ENCODE data around the gene PLA2G6. TPM values are rescaled to one million over a fixed set of nuclear protein-coding genes. Genes with fewer than 3 reads are reported as not detected.

PLA2G6 gene
- total RNA-seq, 1 experiment from 2014 or later = 24.1 TPM

GRCh38 chr22:38138961-38139360 lies 42.7 kb downstream of the PLA2G6 start:
- Histone ChIP-seq H3K4me1 (ENCODE audit: insufficient read depth, low read length) (no peaks in the 10 kb centered on the region), H3K14ac (ENCODE audit: insufficient read depth, low read length) (no peak overlapping the region), H4K8ac (replicated peaks; ENCODE audit: insufficient read length, low read depth, low read length) (no peak overlapping the region), H3K27me3 (ENCODE audit: insufficient read depth, low read length) (no peaks in the 10 kb centered on the region), H3K79me2 (ENCODE audit: insufficient read depth, low read length) (no peaks in the 10 kb centered on the region), H2BK20ac (ENCODE audit: low read depth, low read length, poor library complexity, severe bottlenecking) (no peak overlapping the region), H3K18ac (ENCODE audit: insufficient read length, low read depth, low read length) (no peak overlapping the region), H2BK5ac (ENCODE audit: insufficient read length, low read length) (no peak overlapping the region), H3K23ac (ENCODE audit: insufficient read length, low read depth, low read length) (no peak overlapping the region), H3K56ac (ENCODE audit: insufficient read length, low read depth, low read length) (no peak overlapping the region), H2BK12ac (ENCODE audit: insufficient read length, low read depth, low read length) (no peak overlapping the region), H2AFZ (ENCODE audit: low read length) (no peak overlapping the region), H4K91ac (ENCODE audit: insufficient read length, low read depth, low read length) (no peak overlapping the region), H3K4ac (ENCODE audit: low read depth, low read length) (no peak overlapping the region), H4K20me1 (ENCODE audit: control insufficient read depth, insufficient read depth, insufficient read length) (no peaks in the 10 kb centered on the region), H3K4me2 (ENCODE audit: insufficient read depth, insufficient read length, low read length) (no peak overlapping the region), H3K27ac (ENCODE audit: insufficient read length, low read depth, low read length) (no peak overlapping the region), H2BK15ac (ENCODE audit: low read depth, low read length) (no peak overlapping the region), H3K9me3 (ENCODE audit: control insufficient read depth, low read depth, low read length) (no peaks in the 10 kb centered on the region), H3K23me2 (ENCODE audit: insufficient read length, low read depth, low read length, poor library complexity, severe bottlenecking) (no peaks in the 10 kb centered on the region), H2AK5ac (ENCODE audit: insufficient read length, low read length) (no peak overlapping the region), H2BK120ac (ENCODE audit: low read depth, low read length, poor library complexity, severe bottlenecking) (no peak overlapping the region), H4K5ac (ENCODE audit: insufficient read length, low read depth, low read length) (no peak overlapping the region), H3T11ph (ENCODE audit: low read length) (no peak overlapping the region), H3K79me1 (ENCODE audit: insufficient read depth, low read depth, low read length, poor library complexity, severe bottlenecking) (no peaks in the 10 kb centered on the region), H3K9ac (ENCODE audit: extremely low read depth, insufficient read length, low read length) (no peak overlapping the region)
- WGBS (ENCODE audit: extremely low coverage, insufficient read length, low lambda C conversion rate) = no CpG with 5 or more reads among the region's 5 CpGs
- no peak for TF ChIP-seq CTCF (conservative IDR thresholded peaks at IDR 0.05)
- Mint-ChIP-seq H3K27ac (peak overlapping the region in 1 of 3 experiments; percentile 77; a peak in 3 of 7 replicates), H3K4me1 (peaks cover 0 to 3% of the 10 kb centered on the region in 2 experiments; a peak in 1 of 4 replicates), H3K4me3 (no peak overlapping the region), H3K36me3 (ENCODE audit: insufficient read depth in 1 of 3, low read depth in 3 of 3) (peaks cover 3 to 38% (median 38%) of the 10 kb centered on the region in 3 experiments; a peak in 5 of 7 replicates), H3K9me3 (no peaks in the 10 kb centered on the region), H3K27me3 (ENCODE audit: low read depth) (no peaks in the 10 kb centered on the region)
- DNase-seq = no peak

All from H9 (cell line).